Lower leg skin (tissue), 3 donors: Measurements from ENCODE around the gene RAG2.

ENCODE experiments used
- POLR2A ChIP-seq, 2 donors: fragments of 450-650 bp; IDR thresholded peaks; one replicate each; pipeline ENCODE4 v1.6.1; 2016 to 2017; ENCODE audit warnings: antibody characterized with exemption in 2 of 2, mild to moderate bottlenecking in 1 of 2, moderate library complexity in 1 of 2
- TF ChIP-seq, protein P1 (sequence below), 3 donors: fragments of 450-650 bp; IDR thresholded peaks; one replicate each; pipeline ENCODE4 v1.5.1; 2016; ENCODE audit warnings: antibody characterized with exemption in 3 of 3, mild to moderate bottlenecking in 3 of 3, moderate library complexity in 2 of 3

DNA sequence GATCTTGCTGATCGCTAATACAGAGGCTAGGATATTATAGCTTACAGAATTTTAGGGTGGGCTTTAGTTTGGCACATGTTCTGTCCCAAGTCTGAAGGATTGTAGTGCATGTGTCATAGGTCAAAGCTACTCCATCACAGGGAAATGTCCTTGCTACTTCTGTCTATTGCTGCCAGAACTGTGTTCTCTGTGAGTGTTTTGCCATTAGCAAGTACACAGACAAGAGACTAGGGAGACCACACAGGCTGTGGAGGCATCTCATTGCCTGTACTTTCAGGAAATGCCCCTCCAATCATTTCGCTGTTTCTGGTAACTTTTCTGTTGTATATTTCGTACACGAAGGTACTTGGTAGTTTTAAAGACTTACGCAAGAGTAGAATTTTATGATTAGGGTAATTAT is 25.5 kb upstream of the RAG2 start:
- TF ChIP-seq, protein P1, sequence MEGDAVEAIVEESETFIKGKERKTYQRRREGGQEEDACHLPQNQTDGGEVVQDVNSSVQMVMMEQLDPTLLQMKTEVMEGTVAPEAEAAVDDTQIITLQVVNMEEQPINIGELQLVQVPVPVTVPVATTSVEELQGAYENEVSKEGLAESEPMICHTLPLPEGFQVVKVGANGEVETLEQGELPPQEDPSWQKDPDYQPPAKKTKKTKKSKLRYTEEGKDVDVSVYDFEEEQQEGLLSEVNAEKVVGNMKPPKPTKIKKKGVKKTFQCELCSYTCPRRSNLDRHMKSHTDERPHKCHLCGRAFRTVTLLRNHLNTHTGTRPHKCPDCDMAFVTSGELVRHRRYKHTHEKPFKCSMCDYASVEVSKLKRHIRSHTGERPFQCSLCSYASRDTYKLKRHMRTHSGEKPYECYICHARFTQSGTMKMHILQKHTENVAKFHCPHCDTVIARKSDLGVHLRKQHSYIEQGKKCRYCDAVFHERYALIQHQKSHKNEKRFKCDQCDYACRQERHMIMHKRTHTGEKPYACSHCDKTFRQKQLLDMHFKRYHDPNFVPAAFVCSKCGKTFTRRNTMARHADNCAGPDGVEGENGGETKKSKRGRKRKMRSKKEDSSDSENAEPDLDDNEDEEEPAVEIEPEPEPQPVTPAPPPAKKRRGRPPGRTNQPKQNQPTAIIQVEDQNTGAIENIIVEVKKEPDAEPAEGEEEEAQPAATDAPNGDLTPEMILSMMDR (IDR thresholded peaks at IDR 0.05), result no peak
- TF ChIP-seq POLR2A (IDR thresholded peaks at IDR 0.05), result no peak
